Measurements from ENCODE around the gene COG7. TPM values are rescaled to one million over a fixed set of nuclear protein-coding genes. Genes with fewer than 3 reads are reported as not detected.

COG7 gene
- total RNA-seq, 8 experiments from 2014 or later, result 7.2 to 29.6 (median 10.8) TPM

- 0 to 94% (median 38%) methylated on average over 2 to 5 of the region's 5 CpGs; no CpG with 5 or more reads in 2 of the 10 experiments for WGBS, 10 experiments
- Histone ChIP-seq H3K4me3 (no peak overlapping the region), H3K4me1 (replicated peaks in 1 of 2) (no peaks in the 10 kb centered on the region), H3K27ac (no peak overlapping the region)
- in situ Hi-C loops (cut with MboI; ENCODE audit: low pct_unique_long_range_greater_than_20kb in 2 of 9, low sequenced_read_pairs in 9 of 9, unreplicated experiment in 9 of 9), result no loop called here
- no peak for ATAC-seq (replicated peaks in 6 of 8)
These were observed 110.8 kb downstream of the COG7 start for GRCh38 chr16:23342083-23342640.

- Histone ChIP-seq H3K4me1 (replicated peaks in 1 of 2) (no peaks in the 10 kb centered on the region), H3K4me3 (no peak overlapping the region), H3K27ac (no peak overlapping the region)
- WGBS, 10 experiments, result 0 to 100% (median 20%) methylated on average over 1 of the region's 3 CpGs; no CpG with 5 or more reads in 3 of the 10 experiments
- ATAC-seq (replicated peaks in 6 of 8), result peak in 2 of 8 experiments; percentile 71 to 74
- in situ Hi-C loops (cut with MboI; ENCODE audit: low pct_unique_long_range_greater_than_20kb in 2 of 9, low sequenced_read_pairs in 9 of 9, unreplicated experiment in 9 of 9), result no loop called here
These were observed 113.2 kb downstream of the COG7 start for GRCh38 chr16:23339787-23340186.

Other genes starting within 250 kb of the COG7 start
- under 1 TPM in 4 of 8 experiments, not detected in 4; 0.25 to 0.85 (median 0.59) TPM for gene SCNN1B, start 150.9 kb downstream of the COG7 start, total RNA-seq
- 10 to 100 TPM; 14.3 to 50.0 (median 19.8) TPM for gene GGA2, start 57.3 kb upstream of the COG7 start, total RNA-seq
- gene EARS2, start 104.2 kb upstream of the COG7 start, total RNA-seq, result 10 to 100 TPM; 15.2 to 40.6 (median 26.4) TPM
- 10 to 100 TPM; 43.7 to 72.5 (median 60.3) TPM for gene UBFD1, start 104.5 kb upstream of the COG7 start, total RNA-seq
- 100 to 1,000 TPM in 7 of 8 experiments, 10 to 100 TPM in 1; 91.2 to 165 (median 130) TPM for gene NDUFAB1, start 143.1 kb upstream of the COG7 start, total RNA-seq
- gene PALB2, start 188.1 kb upstream of the COG7 start, total RNA-seq, result 10 to 100 TPM in 5 of 8 experiments, 1 to 10 TPM in 3; 7.3 to 20.5 (median 13.2) TPM
- 10 to 100 TPM; 35.5 to 58.2 (median 44.9) TPM for gene DCTN5, start 188.3 kb upstream of the COG7 start, total RNA-seq
- gene PLK1, start 225.7 kb upstream of the COG7 start, total RNA-seq, result 10 to 100 TPM in 3 of 8 experiments, 1 to 10 TPM in 4, under 1 TPM in 1; 0.92 to 70.2 (median 4.3) TPM

Measured in motor neuron (in vitro differentiated cells).